NCI-H2196 treated with DMSO at 0.1 percent for 48 hours (cell line): ENCODE data around the gene THUMPD1.
A peak's percentile ranks its signal among the peaks of the same experiment; 100 is the strongest.
"Not testable (repeated sequence)": the region's sequence is repeated elsewhere in the genome, so short reads cannot be mapped to it uniquely, and the experiment has no call there.

Experiments used
- DNase-seq: peaks from one replicate; lab custom pipeline; 2025; ENCODE audit not compliant: unreplicated experiment; lab: John Stamatoyannopoulos, UW

THUMPD1 gene

GRCh38 chr16:20741554-20742285 is at the start of gene THUMPD1:
TSS of gene THUMPD1 (minus strand) at chr16:20741818. CDS start at chr16:20741739, 79 bp downstream.
- peak; percentile 93 for DNase-seq

- DNase-seq: no peak
Observed at GRCh38 chr16:20789130-20789529, 47.5 kb upstream of the THUMPD1 start.

GRCh38 chr16:20784204-20784603 is 42.6 kb upstream of the THUMPD1 start:
- no peak for DNase-seq

GRCh38 chr16:20782470-20782869 is 40.9 kb upstream of the THUMPD1 start:
- DNase-seq: no peak

GRCh38 chr16:20781697-20782096 is 40.1 kb upstream of the THUMPD1 start:
- DNase-seq: no peak

- peak; percentile 56 for DNase-seq
Observed at GRCh38 chr16:20774703-20775362, 33.2 kb upstream of the THUMPD1 start.

- DNase-seq: no peak
Observed at GRCh38 chr16:20773679-20774078, 32.1 kb upstream of the THUMPD1 start.

- DNase-seq: no peak
Observed at GRCh38 chr16:20768818-20769217, 27.2 kb upstream of the THUMPD1 start.

- DNase-seq: no peak
Observed at GRCh38 chr16:20768121-20768520, 26.5 kb upstream of the THUMPD1 start.

GRCh38 chr16:20767577-20767976 is 26.0 kb upstream of the THUMPD1 start:
- no peak for DNase-seq

GRCh38 chr16:20766294-20766693 is 24.7 kb upstream of the THUMPD1 start:
- DNase-seq: no peak

GRCh38 chr16:20765732-20766131 is 24.1 kb upstream of the THUMPD1 start:
- DNase-seq: no peak

- not testable (repeated sequence) for DNase-seq
Observed at GRCh38 chr16:20764448-20764847, 22.8 kb upstream of the THUMPD1 start.

GRCh38 chr16:20763461-20764232 is 22.0 kb upstream of the THUMPD1 start, which contains the start of gene ACSM3:
TSS of gene ACSM3 (plus strand) at chr16:20764014. CDS start at chr16:20770035, 6,021 bp downstream.
- DNase-seq: no peak

GRCh38 chr16:20762404-20763123 is 20.9 kb upstream of the THUMPD1 start:
- DNase-seq: no peak

- no peak for DNase-seq
Observed at GRCh38 chr16:20761175-20761574, 19.6 kb upstream of the THUMPD1 start.

- no peak for DNase-seq
Observed at GRCh38 chr16:20760346-20760745, 18.7 kb upstream of the THUMPD1 start.

- DNase-seq: not testable (repeated sequence)
Observed at GRCh38 chr16:20755799-20756198, 14.2 kb upstream of the THUMPD1 start.

- no peak for DNase-seq
Observed at GRCh38 chr16:20755238-20755637, 13.6 kb upstream of the THUMPD1 start.

- DNase-seq: no peak
Observed at GRCh38 chr16:20753727-20754126, 12.1 kb upstream of the THUMPD1 start.

GRCh38 chr16:20750558-20750957 is 8.9 kb upstream of the THUMPD1 start:
- no peak for DNase-seq
